Lower lobe of right lung (tissue), 2 donors: ENCODE measurements around the gene ATCAY. TPM values are rescaled to one million over a fixed set of nuclear protein-coding genes. Genes with fewer than 3 reads are reported as not detected.

ENCODE experiments used
- ATAC-seq, 2 donors: fragments of 200-7000 bp; cut with Tn5 transposase; one replicate each; pipeline ENCODE4 v1.9.1; 2020 to 2022; ENCODE audit warnings: mild to moderate bottlenecking in 2 of 2, moderate library complexity in 2 of 2
- DNase-seq: peaks from one replicate; pipeline ENCODE4 v3.0.0-alpha.2; 2020
- H3K27ac ChIP-seq: fragments of 200-600 bp; one replicate; pipeline ENCODE4 v1.8.0; 2022
- H3K27me3 ChIP-seq: fragments of 200-600 bp; one replicate; pipeline ENCODE4 v1.8.0; 2022; ENCODE audit warnings: low read depth
- H3K36me3 ChIP-seq: fragments of 200-600 bp; one replicate; pipeline ENCODE4 v1.8.0; 2022; ENCODE audit warnings: mild to moderate bottlenecking
- H3K4me1 ChIP-seq: fragments of 200-600 bp; one replicate; pipeline ENCODE4 v1.8.0; 2022
- H3K4me3 ChIP-seq: fragments of 200-600 bp; one replicate; pipeline ENCODE4 v1.8.0; 2022; ENCODE audit warnings: mild to moderate bottlenecking
- H3K9me3 ChIP-seq: fragments of 200-600 bp; one replicate; pipeline ENCODE4 v1.8.0; 2022
- CTCF ChIP-seq: fragments of 200-600 bp; IDR thresholded peaks from one replicate; pipeline ENCODE4 v1.8.0; 2022; ENCODE audit warnings: antibody characterized with exemption, mild to moderate bottlenecking
- intact Hi-C: fragments of 100-400 bp; cut with DNase I; formaldehyde crosslinking; loops from one replicate; pipeline ENCODE4 v1.11.0; 2022
- total RNA-seq: library from RNA; stranded (reverse); fragmentation: NEBNext Ultra II Directional; extraction: Animal tissue kit (Norgen Biotek cat#: 25700); gene quantifications from one replicate; pipeline ENCODE4 v1.2.1, GENCODE V29; 2021
- donor health status: DM: no; HTN: yes; CAD: no; lungs with severe emphysema.

ATCAY gene
- total RNA-seq, 1 donor from 2014 or later = not detected

- H3K4me3 ChIP-seq = no peak overlapping the region
- H3K27me3 ChIP-seq = no peaks in the 10 kb centered on the region
- no peak for TF ChIP-seq CTCF
- ATAC-seq = no peak
- H3K4me1 ChIP-seq = peaks cover 3% of the 10 kb centered on the region
- DNase-seq = no peak
- H3K9me3 ChIP-seq = no peaks in the 10 kb centered on the region
- H3K36me3 ChIP-seq = peaks cover 47% of the 10 kb centered on the region
- no peak overlapping the region for H3K27ac ChIP-seq
- intact Hi-C loops = no loop called here
These were observed 75.2 kb downstream of the ATCAY start for GRCh38 chr19:3955688-3956087.

- TF ChIP-seq CTCF = no peak
- H3K9me3 ChIP-seq = no peaks in the 10 kb centered on the region
- no peaks in the 10 kb centered on the region for H3K4me1 ChIP-seq
- H3K4me3 ChIP-seq = no peak overlapping the region
- DNase-seq = no peak
- H3K27me3 ChIP-seq = no peaks in the 10 kb centered on the region
- intact Hi-C loops = no loop called here
- ATAC-seq = peak; percentile 5 to 11
- no peak overlapping the region for H3K27ac ChIP-seq
- peaks cover 81% of the 10 kb centered on the region for H3K36me3 ChIP-seq
These were observed 78.6 kb downstream of the ATCAY start for GRCh38 chr19:3958836-3959765.

- no peak overlapping the region for H3K4me3 ChIP-seq
- peaks cover 88% of the 10 kb centered on the region for H3K36me3 ChIP-seq
- H3K27ac ChIP-seq = no peak overlapping the region
- no peaks in the 10 kb centered on the region for H3K9me3 ChIP-seq
- H3K27me3 ChIP-seq = no peaks in the 10 kb centered on the region
- intact Hi-C loops = no loop called here
- ATAC-seq = no peak
- DNase-seq = no peak
- no peak for TF ChIP-seq CTCF
- H3K4me1 ChIP-seq = no peaks in the 10 kb centered on the region
These were observed 79.3 kb downstream of the ATCAY start for GRCh38 chr19:3959766-3960131.

GRCh38 chr19:3961007-3961406, 80.5 kb downstream of the ATCAY start:
- H3K27me3 ChIP-seq = no peaks in the 10 kb centered on the region
- H3K4me1 ChIP-seq = no peaks in the 10 kb centered on the region
- DNase-seq (no peak), ATAC-seq (no peak)
- intact Hi-C loops = no loop called here
- H3K36me3 ChIP-seq = peaks cover 95% of the 10 kb centered on the region
- no peaks in the 10 kb centered on the region for H3K9me3 ChIP-seq
- no peak overlapping the region for H3K4me3 ChIP-seq
- no peak for TF ChIP-seq CTCF
- no peak overlapping the region for H3K27ac ChIP-seq

- no peaks in the 10 kb centered on the region for H3K9me3 ChIP-seq
- no peak overlapping the region for H3K4me3 ChIP-seq
- no peak for DNase-seq
- peaks cover 98% of the 10 kb centered on the region for H3K36me3 ChIP-seq
- TF ChIP-seq CTCF = no peak
- intact Hi-C loops = no loop called here
- H3K4me1 ChIP-seq = peaks cover 25% of the 10 kb centered on the region
- H3K27ac ChIP-seq = no peak overlapping the region
- no peaks in the 10 kb centered on the region for H3K27me3 ChIP-seq
- ATAC-seq = no peak
These were observed 83.2 kb downstream of the ATCAY start for GRCh38 chr19:3963458-3964255.
